SKM-1 (cell line): ENCODE data around the gene PHKB.
"Not testable (repeated sequence)": the region's sequence is repeated elsewhere in the genome, so short reads cannot be mapped to it uniquely, and the experiment has no call there.

ENCODE experiments used
- DNase-seq: peaks from one replicate; lab custom pipeline; 2025; ENCODE audit not compliant: unreplicated experiment; lab: John Stamatoyannopoulos, UW

Gene PHKB

GRCh38 chr16:47667956-47668355, 206.8 kb downstream of the PHKB start:
- DNase-seq, result no peak

DNA sequence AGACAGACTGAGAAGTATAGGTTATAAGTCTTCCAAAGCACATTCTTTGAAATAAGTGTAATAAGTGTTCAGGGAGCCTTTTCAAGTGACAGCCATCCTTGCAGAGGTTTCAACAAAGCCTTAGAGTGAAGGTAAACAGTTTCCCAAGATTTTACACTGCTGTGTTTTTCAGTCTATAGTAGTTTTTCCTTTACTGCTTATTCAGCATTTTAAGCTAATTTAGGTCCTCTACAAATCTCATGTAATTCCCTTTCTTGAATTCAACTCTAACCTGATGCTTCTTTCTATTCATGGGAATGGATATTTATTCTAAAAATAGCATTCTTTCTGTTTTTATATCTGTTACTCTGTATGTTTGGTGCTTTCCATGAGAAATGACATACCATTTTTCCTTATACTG, 211.3 kb downstream of the PHKB start:
- DNase-seq, result no peak

DNA sequence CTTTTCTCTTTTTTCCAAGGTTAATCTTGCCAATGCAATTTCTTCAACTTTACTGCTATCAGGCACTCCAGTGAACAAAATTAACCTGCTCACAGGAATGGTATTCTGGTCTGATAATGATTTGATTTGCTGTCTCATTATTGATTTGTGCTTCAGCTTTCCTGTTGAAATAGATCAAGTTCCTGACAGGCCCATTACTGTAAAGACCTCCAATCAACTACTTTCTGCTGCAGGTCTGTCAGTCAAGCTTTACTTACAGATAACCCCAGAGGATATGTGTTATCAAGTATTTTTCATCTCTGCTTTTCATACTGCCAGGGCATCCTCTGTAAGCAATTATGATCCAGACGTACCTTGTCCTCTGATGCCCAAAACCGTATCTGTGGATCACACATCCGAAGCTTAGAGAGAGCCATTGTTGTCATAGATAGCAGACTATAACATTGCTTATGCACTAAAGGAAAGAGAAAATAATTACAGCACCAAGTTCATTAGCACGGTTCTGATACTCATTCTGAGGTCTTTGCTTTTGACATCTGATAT, 215.6 kb downstream of the PHKB start:
- no peak for DNase-seq

GRCh38 chr16:47681571-47681970, 220.4 kb downstream of the PHKB start:
- not testable (repeated sequence) for DNase-seq

- no peak for DNase-seq
Observed at GRCh38 chr16:47687694-47688093, 226.6 kb downstream of the PHKB start.

DNA sequence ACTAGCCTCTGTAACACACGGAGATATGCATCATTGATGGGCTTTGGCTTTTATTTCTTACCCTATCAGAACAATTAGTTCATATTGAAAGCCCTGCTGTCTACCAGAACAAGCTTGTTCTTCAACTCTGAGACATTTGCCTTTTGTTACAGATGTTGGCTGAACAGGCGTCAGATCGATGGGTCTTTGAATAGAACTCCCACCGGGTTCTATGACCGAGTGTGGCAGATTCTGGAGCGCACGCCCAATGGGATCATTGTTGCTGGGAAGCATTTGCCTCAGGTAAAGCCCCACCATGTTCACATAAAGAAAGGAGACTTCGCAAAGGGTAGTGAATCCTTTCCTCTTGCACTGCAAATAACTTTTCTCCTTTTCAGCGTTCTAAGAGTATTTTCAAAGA, 232.1 kb downstream of the PHKB start:
- no peak for DNase-seq

DNA sequence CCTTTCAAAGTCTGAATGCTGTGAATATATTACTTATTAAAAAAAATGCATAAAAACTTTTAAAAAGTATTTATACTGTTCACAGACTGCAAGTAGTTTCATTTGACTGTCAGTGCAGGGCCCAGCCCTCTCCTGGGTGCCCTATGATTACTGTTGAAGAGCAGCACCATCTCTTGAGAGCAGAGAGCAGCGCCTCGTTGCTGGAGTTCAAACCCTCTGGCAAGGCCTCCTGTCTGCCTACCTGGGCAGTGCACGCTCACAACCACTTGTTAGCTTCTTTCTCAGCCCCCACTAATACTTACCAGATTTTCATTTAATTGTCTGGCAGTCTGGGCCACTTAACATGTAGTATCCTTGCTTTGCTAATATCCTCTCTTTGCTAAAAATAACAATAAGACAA, 233.4 kb downstream of the PHKB start:
- no peak for DNase-seq

DNA sequence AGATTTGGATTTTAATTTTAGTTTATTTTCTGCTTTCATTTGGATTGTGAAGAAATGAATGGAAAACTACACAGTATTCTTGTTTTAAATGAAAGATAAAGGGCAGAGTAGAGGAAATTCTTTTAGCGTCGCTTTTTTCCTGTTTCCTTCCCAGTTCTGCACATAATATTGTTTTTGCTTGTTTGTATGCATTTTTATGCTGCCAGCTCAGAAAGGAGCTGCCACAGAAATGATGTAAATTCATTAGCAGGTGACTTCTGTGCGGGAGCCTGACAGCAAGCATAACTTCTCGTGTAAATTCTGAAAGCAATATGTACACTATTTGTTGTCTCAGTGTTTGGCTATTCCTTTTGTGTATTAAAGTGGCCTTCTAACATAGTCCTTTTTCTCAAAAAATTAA, 234.6 kb downstream of the PHKB start:
- DNase-seq, result no peak

- no peak for DNase-seq
Observed at GRCh38 chr16:47697826-47698225, 236.7 kb downstream of the PHKB start.

- peak; percentile 39 for DNase-seq
Observed at GRCh38 chr16:47699106-47699505, 238.0 kb downstream of the PHKB start.

GRCh38 chr16:47700857-47701587, 239.9 kb downstream of the PHKB start:
- DNase-seq, result no peak

- DNase-seq, result no peak
Observed at GRCh38 chr16:47705266-47705665, 244.1 kb downstream of the PHKB start.

DNA sequence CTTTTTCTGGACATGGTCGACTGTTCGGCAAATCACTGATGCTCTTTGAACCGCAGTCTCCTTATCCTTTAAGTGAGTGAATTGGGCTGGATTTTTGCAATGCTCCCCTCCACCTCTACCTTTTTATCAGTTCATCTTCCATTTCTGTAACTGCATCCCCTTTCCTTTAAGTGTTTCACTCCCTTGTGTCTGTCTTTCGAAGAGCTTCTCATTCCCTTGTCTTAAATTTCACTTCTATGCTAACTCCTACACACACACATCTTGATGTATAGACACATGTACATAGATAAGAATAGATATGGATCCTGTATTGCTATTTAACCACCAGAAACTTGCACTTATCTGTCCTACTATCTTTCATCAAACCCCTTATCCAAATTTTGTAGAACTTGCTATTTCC, 250.7 kb downstream of the PHKB start:
- no peak for DNase-seq

DNA sequence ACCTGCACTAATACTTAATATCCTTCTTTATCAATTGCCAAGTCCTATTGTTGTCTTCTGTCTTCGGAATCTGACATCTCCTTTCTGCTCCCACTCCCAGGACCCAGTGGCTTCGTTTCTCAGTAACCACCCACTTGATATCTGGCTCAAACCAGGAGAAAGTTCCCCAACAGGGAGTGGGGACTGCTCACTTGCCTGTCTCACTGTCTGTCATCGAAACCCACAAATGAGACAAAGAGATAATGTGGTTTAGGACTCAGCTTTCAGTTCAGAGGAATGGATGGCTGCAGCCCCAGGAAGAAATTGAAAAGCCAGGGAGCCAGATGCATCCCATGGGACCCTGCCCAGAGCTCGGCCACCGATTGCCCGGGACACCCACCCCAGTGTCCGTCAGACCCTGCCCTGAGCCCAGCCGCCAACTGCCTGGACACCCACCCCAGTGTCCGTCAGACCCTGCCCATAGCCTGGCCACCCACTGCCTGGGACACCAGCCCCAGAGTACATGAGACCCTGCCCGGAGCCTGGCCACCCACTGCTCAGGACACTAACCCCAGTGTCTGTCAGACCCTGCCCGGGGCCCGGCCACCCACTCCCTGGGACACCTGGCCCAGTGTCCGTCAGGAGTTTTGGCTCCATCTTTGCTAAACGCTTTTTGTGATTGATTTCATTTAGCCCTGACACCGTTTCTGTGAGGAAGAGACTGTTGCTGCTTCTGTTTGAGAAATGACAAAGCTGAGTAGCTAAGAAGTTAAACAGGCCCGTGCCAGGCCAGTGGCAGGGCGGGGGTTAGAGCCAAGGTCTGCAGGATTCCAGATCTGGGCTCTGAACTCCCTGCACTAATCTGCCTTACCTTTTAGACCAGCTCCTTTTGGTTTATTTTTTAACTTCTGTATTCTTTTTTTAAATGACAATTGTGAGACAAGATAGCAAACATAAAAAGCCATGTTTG, 251.4 kb downstream of the PHKB start:
- DNase-seq, result no peak

DNA sequence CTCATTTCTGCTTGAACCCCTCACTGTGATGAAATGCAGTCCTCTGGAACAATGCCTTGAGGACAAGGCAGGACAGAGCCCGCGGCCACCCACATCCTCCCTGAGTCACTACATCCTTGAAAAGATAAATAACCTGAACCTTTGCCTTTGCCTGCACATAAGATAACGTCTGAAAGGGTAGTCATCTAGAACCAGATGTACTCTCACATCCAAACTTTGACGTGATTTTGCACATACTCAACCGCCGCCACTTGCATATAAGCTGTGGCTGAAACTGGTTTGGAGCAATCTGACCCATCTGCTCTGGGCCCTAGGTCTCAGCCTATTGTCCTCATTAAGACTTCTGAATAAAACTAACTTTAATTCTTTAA, 252.1 kb downstream of the PHKB start:
- DNase-seq, result no peak

DNA sequence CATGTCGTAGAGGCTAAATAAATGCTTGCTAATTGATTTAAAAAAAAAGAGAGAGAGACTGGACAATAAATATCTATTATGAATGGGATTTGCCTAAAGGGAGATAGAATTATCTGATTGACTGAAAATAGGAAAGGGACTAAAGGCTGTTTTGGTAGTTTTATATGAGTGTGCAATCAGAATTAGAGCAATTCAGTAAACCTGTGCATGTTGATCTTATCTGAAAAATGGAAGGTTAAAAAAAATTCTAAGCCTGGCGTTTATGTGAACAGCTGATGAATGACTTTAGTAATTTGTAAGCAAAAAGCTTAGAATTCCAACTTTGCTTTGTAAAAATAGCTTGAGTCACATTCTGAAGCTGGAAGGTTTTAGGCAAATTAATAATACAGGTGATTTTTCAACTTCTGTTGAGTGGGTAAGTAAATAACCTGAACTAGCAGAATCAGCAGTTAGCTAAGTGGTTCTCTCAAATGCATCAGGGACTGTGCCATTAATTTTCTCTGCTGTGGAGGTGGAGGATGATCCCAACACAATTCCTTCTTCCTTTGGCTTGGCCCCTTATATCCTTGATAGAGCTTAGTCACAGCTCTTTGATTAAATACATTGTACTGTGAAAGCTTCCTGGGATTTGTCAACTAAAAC, 254.4 kb downstream of the PHKB start:
- no peak for DNase-seq

DNA sequence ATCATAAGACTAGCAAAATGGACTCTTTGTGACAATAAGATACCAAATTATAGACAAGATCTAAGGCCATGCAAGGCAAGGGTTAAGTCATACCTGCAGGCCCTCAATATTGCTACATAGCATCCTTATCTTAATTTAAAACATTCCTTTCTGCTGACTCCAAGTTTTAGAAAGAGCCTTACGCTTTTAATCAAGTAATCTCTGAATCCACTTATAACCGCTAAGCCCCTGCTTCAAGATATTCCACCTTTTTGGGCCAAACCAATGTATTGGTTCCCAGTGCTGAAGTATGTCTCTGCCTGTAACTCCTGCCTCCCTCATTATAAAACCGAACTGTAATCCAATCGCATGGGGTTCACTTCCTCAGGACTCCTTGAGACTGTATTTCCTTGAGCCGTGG, 255.4 kb downstream of the PHKB start:
- no peak for DNase-seq

DNA sequence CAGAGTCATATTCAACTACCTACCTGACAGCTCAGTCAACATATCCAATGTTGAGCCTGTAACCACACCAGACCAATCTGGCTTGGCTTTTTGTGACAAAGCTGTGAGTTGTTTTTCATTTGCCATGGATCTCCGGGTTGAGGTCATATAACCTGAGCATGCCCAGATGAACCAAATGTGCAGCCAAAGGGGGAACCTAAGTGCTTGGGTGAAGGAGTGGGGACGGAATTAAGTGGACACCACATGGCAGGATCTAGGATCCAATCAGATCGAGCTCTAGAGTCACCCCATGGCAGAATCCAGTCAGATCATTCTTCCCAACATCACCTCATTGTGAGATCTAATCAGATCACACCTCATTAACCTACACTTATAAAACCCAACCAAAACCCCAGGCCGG, 258.6 kb downstream of the PHKB start:
- DNase-seq, result no peak

DNA sequence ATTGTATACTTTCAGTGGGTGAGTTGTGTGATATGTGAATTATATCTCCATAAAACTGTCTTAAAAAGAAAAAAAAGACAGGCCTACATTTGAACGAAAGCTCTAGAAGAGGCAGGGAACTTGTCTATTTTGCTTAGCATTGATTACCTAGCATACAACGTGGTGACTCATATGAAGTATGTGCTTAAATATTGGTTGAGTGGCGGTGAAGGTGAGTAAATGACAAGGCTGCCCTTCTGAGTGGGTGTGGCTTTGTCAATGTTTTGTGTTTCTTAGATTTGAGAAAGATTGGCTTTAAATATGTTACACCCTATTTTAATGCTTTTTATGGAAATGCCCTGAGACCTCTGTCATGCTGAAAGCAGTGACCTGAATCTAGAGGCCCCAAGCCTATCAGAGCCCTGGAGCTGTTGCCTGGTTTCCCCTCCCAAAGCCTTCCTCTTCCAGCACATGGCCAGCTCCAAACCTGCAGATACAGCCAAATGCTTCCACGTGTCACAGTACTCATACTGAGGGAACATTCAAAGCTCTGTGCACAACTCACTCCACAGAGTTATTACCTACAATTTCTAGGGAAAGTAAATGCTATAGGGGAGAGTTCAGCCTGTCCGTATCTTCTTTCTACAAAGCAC, 260.0 kb downstream of the PHKB start:
- no peak for DNase-seq

GRCh38 chr16:47722046-47722445, 260.9 kb downstream of the PHKB start:
- no peak for DNase-seq

- no peak for DNase-seq
Observed at GRCh38 chr16:47724115-47724785, 263.1 kb downstream of the PHKB start.
